C1 segment of cervical spinal cord (tissue), 14 donors: ENCODE measurements around the gene PRRT2.

Source experiments
- DNase-seq, 14 donors: peaks; one replicate each; lab custom pipeline; 2025; lab: John Stamatoyannopoulos, UW

Gene PRRT2

GRCh38 chr16:29860218-29860617 is 48.2 kb downstream of the PRRT2 start:
- no peak for DNase-seq

GRCh38 chr16:29862383-29862883 is 50.4 kb downstream of the PRRT2 start:
- peak in 3 of 14 donors; percentile 48 to 60 (median 50) for DNase-seq

GRCh38 chr16:29862884-29863668 is 51.1 kb downstream of the PRRT2 start, which contains the start of gene CDIPT:
CDIPT (minus strand) TSS chr16:29863226; CDS start chr16:29862857, 369 bp downstream.
- DNase-seq: peak; percentile 22 to 96 (median 88)

- no peak for DNase-seq
These were observed 51.6 kb downstream of the PRRT2 start for GRCh38 chr16:29863669-29863984.

GRCh38 chr16:29864205-29864604 is 52.2 kb downstream of the PRRT2 start:
- DNase-seq: peak in 1 of 14 donors; percentile 23
